Coronary artery (tissue), 2 donors: ENCODE data around the gene HMOX2.

Experiments
- DNase-seq: peaks from one replicate; pipeline ENCODE4 v3.0.0-alpha.2; 2017; ENCODE audit warnings: low spot score
- H3K27ac ChIP-seq, 2 donors: fragments of 200-600 bp; sonication (generic); one replicate each; pipeline ENCODE4 v1.5.1; 2016 to 2019
- H3K4me3 ChIP-seq: fragments of 200-600 bp; sonication (generic); 2 replicates; pipeline ENCODE4 v1.5.1; 2016; ENCODE audit warnings: mild to moderate bottlenecking, moderate library complexity
- CTCF ChIP-seq: fragments of 200-600 bp; sonication (generic); IDR thresholded peaks from one replicate; pipeline ENCODE4 v1.5.1; 2019; ENCODE audit warnings: antibody characterized with exemption

The HMOX2 gene

GRCh38 chr16:4465977-4466779, 10.0 kb upstream of the HMOX2 start:
- DNase-seq = no peak
- Histone ChIP-seq H3K27ac (no peak overlapping the region), H3K4me3 (no peak overlapping the region)
- TF ChIP-seq CTCF = no peak

GRCh38 chr16:4467916-4468315, 8.3 kb upstream of the HMOX2 start:
- Histone ChIP-seq H3K27ac (no peak overlapping the region), H3K4me3 (no peak overlapping the region)
- TF ChIP-seq CTCF = no peak
- DNase-seq = no peak

GRCh38 chr16:4468972-4469371, 7.2 kb upstream of the HMOX2 start:
- no peak for DNase-seq
- no peak for TF ChIP-seq CTCF
- Histone ChIP-seq H3K4me3 (no peak overlapping the region), H3K27ac (no peak overlapping the region)

- no peak for TF ChIP-seq CTCF
- no peak overlapping the region for H3K4me3 ChIP-seq
- no peak overlapping the region for H3K27ac ChIP-seq
- no peak for DNase-seq
Measured at GRCh38 chr16:4471869-4472268, 4.3 kb upstream of the HMOX2 start.

GRCh38 chr16:4472880-4473279, 3.3 kb upstream of the HMOX2 start:
- no peak for DNase-seq
- Histone ChIP-seq H3K4me3 (no peak overlapping the region), H3K27ac (no peak overlapping the region)
- TF ChIP-seq CTCF = no peak

- peak within 1 kb of the TSS; percentile 81 to 90 for H3K27ac ChIP-seq
- peak; percentile 94 for DNase-seq
- H3K4me3 ChIP-seq = peak within 1 kb of the TSS; percentile 79
- no peak for TF ChIP-seq CTCF
Measured at GRCh38 chr16:4474192-4474961, 1.8 kb upstream of the HMOX2 start, which contains the start of gene NMRAL1. NMRAL1 (minus strand) TSS chr16:4474625; CDS start chr16:4474132, 493 bp downstream.
